HEK293 (cell line): ENCODE data around the gene FHIP1B.

Experiments used
- CTCF ChIA-PET: fragments of 350-600 bp; formaldehyde crosslinking; extraction: SDS; loops from one replicate; lab custom pipeline; 2021; ENCODE audit warnings: antibody characterized with exemption; lab: Yijun Ruan, JAX
- POLR2A ChIA-PET: fragments of 300-600 bp; formaldehyde crosslinking; extraction: SDS; loops from one replicate; lab custom pipeline; 2020; ENCODE audit warnings: antibody characterized with exemption, inconsistent platforms; lab: Yijun Ruan, JAX
- H3K27ac ChIP-seq: fragments of 200-500 bp; sonication (Bioruptor generic); 2 replicates; pipeline ENCODE4 v1.5.1; 2014; ENCODE audit warnings: low read depth, low read length, control low read depth, inconsistent platforms; ENCODE audit errors: extremely low read depth
- H3K36me3 ChIP-seq, 2 experiments: fragments of 200-500 bp in 1 of 2; sonication (Bioruptor generic) in 1 of 2; 1 replicate in 1 of 2; 2 replicates in 1 of 2; pipeline ENCODE4 v1.5.1; 2014 to 2017; ENCODE audit warnings: inconsistent platforms in 2 of 2, low read length in 2 of 2; ENCODE audit not compliant: control insufficient read depth in 2 of 2, insufficient read depth in 1 of 2
- H3K4me1 ChIP-seq: fragments of 200-500 bp; sonication (Bioruptor generic); 2 replicates; pipeline ENCODE4 v1.5.1; 2014; ENCODE audit warnings: mild to moderate bottlenecking, low read length, inconsistent platforms; ENCODE audit not compliant: control insufficient read depth, insufficient read depth
- H3K4me3 ChIP-seq: 2 replicates; pipeline ENCODE4 v1.5.1; 2011; ENCODE audit warnings: low read depth, mild to moderate bottlenecking, control low read depth, low read length, moderate library complexity
- H3K9me3 ChIP-seq: fragments of 200-500 bp; sonication (Bioruptor generic); 2 replicates; pipeline ENCODE4 v1.5.1; 2014; ENCODE audit warnings: low read depth, low read length, inconsistent platforms; ENCODE audit not compliant: control insufficient read depth, insufficient read depth
- BCL6B ChIP-seq: fragments of 450-650 bp; formaldehyde crosslinking; IDR thresholded peaks from 2 replicates; pipeline ENCODE4 v1.5.1; 2017; ENCODE audit warnings: missing biosample characterization, missing genetic modification characterization
- GLI4 ChIP-seq: fragments of 450-650 bp; formaldehyde crosslinking; IDR thresholded peaks from 2 replicates; pipeline ENCODE4 v1.5.1; 2016; ENCODE audit warnings: missing biosample characterization, missing genetic modification characterization
- HOXD13 ChIP-seq: sonication (generic); formaldehyde crosslinking; IDR thresholded peaks from 2 replicates; pipeline ENCODE4 v1.8.0; 2022; ENCODE audit warnings: missing genetic modification reagents, borderline replicate concordance
- KLF7 ChIP-seq: fragments of 450-650 bp; formaldehyde crosslinking; IDR thresholded peaks from 2 replicates; pipeline ENCODE4 v1.5.1; 2016; ENCODE audit warnings: missing biosample characterization, missing genetic modification characterization, borderline replicate concordance
- PRDM1 ChIP-seq: fragments of 450-650 bp; formaldehyde crosslinking; IDR thresholded peaks from 2 replicates; pipeline ENCODE4; 2016; ENCODE audit warnings: missing biosample characterization, missing genetic modification characterization
- SCRT1 ChIP-seq: fragments of 450-650 bp; formaldehyde crosslinking; IDR thresholded peaks from 2 replicates; pipeline ENCODE4 v1.5.1; 2016; ENCODE audit warnings: missing biosample characterization, missing genetic modification characterization, borderline replicate concordance
- TRIM28 ChIP-seq: IDR thresholded peaks from 2 replicates; pipeline ENCODE4 v1.6.1; 2011; ENCODE audit warnings: low read length, control low read depth, borderline replicate concordance
- ZBTB17 ChIP-seq: fragments of 450-650 bp; formaldehyde crosslinking; IDR thresholded peaks from 2 replicates; pipeline ENCODE4 v1.5.1; 2016; ENCODE audit warnings: missing biosample characterization, missing genetic modification characterization
- ZBTB44 ChIP-seq: fragments of 450-650 bp; IDR thresholded peaks from 2 replicates; pipeline ENCODE4 v1.5.1; 2018; ENCODE audit warnings: missing biosample characterization, mild to moderate bottlenecking, missing genetic modification characterization
- ZEB2 ChIP-seq: fragments of 450-650 bp; formaldehyde crosslinking; IDR thresholded peaks from 2 replicates; pipeline ENCODE4 v1.5.1; 2016; ENCODE audit warnings: missing biosample characterization, missing genetic modification characterization
- ZNF10 ChIP-seq: fragments of 450-650 bp; formaldehyde crosslinking; IDR thresholded peaks from 2 replicates; pipeline ENCODE4 v1.5.1; 2017; ENCODE audit warnings: missing biosample characterization, missing genetic modification characterization
- ZNF132 ChIP-seq: fragments of 450-650 bp; formaldehyde crosslinking; IDR thresholded peaks from 2 replicates; pipeline ENCODE4 v1.5.1; 2017; ENCODE audit warnings: missing biosample characterization, missing genetic modification characterization, borderline replicate concordance
- ZNF146 ChIP-seq: fragments of 450-650 bp; formaldehyde crosslinking; IDR thresholded peaks from 2 replicates; pipeline ENCODE4 v1.5.1; 2016; ENCODE audit warnings: missing biosample characterization, missing genetic modification characterization
- ZNF335 ChIP-seq: fragments of 450-650 bp; formaldehyde crosslinking; conservative IDR thresholded peaks from 2 replicates; pipeline ENCODE4 v1.5.1; 2016; ENCODE audit warnings: missing biosample characterization, missing genetic modification characterization
- ZNF488 ChIP-seq: fragments of 450-650 bp; formaldehyde crosslinking; IDR thresholded peaks from 2 replicates; pipeline ENCODE4 v1.5.1; 2016; ENCODE audit warnings: missing biosample characterization, missing genetic modification characterization
- ZNF513 ChIP-seq: fragments of 450-650 bp; IDR thresholded peaks from 2 replicates; pipeline ENCODE4 v1.5.1; 2018; ENCODE audit warnings: missing biosample characterization, missing genetic modification characterization
- ZNF521 ChIP-seq: fragments of 450-650 bp; formaldehyde crosslinking; IDR thresholded peaks from 2 replicates; pipeline ENCODE4 v1.5.1; 2017; ENCODE audit warnings: missing biosample characterization, mild to moderate bottlenecking, missing genetic modification characterization
- ZNF558 ChIP-seq: fragments of 450-650 bp; formaldehyde crosslinking; IDR thresholded peaks from 2 replicates; pipeline ENCODE4 v1.5.1; 2016; ENCODE audit warnings: missing biosample characterization, missing genetic modification characterization
- ZNF623 ChIP-seq: fragments of 450-650 bp; formaldehyde crosslinking; IDR thresholded peaks from 2 replicates; pipeline ENCODE4 v1.5.1; 2016; ENCODE audit warnings: missing biosample characterization, missing genetic modification characterization
- ZNF658 ChIP-seq: fragments of 450-650 bp; formaldehyde crosslinking; IDR thresholded peaks from 2 replicates; pipeline ENCODE4; 2016; ENCODE audit warnings: missing biosample characterization, missing genetic modification characterization
- ZNF664 ChIP-seq: fragments of 450-650 bp; formaldehyde crosslinking; IDR thresholded peaks from 2 replicates; pipeline ENCODE4 v1.5.1; 2016; ENCODE audit warnings: missing biosample characterization, missing genetic modification characterization
- ZNF677 ChIP-seq: fragments of 450-650 bp; IDR thresholded peaks from 2 replicates; pipeline ENCODE4 v1.5.0; 2018; ENCODE audit warnings: missing biosample characterization, mild to moderate bottlenecking, missing genetic modification characterization, moderate library complexity
- ZNF707 ChIP-seq: fragments of 450-650 bp; formaldehyde crosslinking; IDR thresholded peaks from 2 replicates; pipeline ENCODE4 v1.5.1; 2016; ENCODE audit warnings: missing biosample characterization, missing genetic modification characterization
- ZNF792 ChIP-seq: fragments of 450-650 bp; formaldehyde crosslinking; IDR thresholded peaks from 2 replicates; pipeline ENCODE4 v1.5.1; 2016; ENCODE audit warnings: missing biosample characterization, missing genetic modification characterization
- ZSCAN18 ChIP-seq: fragments of 450-650 bp; formaldehyde crosslinking; IDR thresholded peaks from 2 replicates; pipeline ENCODE4 v1.5.1; 2016; ENCODE audit warnings: missing biosample characterization, missing genetic modification characterization
- TF ChIP-seq, protein P1 (sequence below): fragments of 450-650 bp; formaldehyde crosslinking; IDR thresholded peaks from 2 replicates; pipeline ENCODE4 v1.5.1; 2016; ENCODE audit warnings: missing biosample characterization, missing genetic modification characterization
- TF ChIP-seq, protein P2 (sequence below): fragments of 450-650 bp; formaldehyde crosslinking; IDR thresholded peaks from 2 replicates; pipeline ENCODE4 v1.5.1; 2016; ENCODE audit warnings: missing biosample characterization, missing genetic modification characterization

Gene FHIP1B

GRCh38 chr11:6233984-6234386 is 451 bp downstream of the FHIP1B start:
- CTCF ChIA-PET: interaction anchor here (0.8 kb wide), 1 partner anchor 8 kb away, joined by 3 read pairs; no protein-coding TSS in a partner anchor
- H3K27ac ChIP-seq: no peak overlapping the region
- no peaks in the 10 kb centered on the region for H3K36me3 ChIP-seq
- POLR2A ChIA-PET: interaction anchor here (0.8 to 3.0 kb wide), 6 partner anchors 10 to 247 kb away, joined by 3 to 16 read pairs (median 4); partner anchors contain the start of genes ARFIP2 and TIMM10B
- H3K4me1 ChIP-seq: no peaks in the 10 kb centered on the region
- H3K4me3 ChIP-seq: peak overlapping the region; percentile 97
- H3K9me3 ChIP-seq: no peaks in the 10 kb centered on the region
- TF ChIP-seq ZSCAN18 (tag by site-specific recombination) (no peak), ZBTB44 (tag by site-specific recombination) (no peak), ZNF658 (tag by site-specific recombination) (no peak), ZNF677 (tag by site-specific recombination) (no peak), HOXD13 (CRISPR knock-in tag) (no peak), ZNF146 (tag by site-specific recombination) (no peak), PRDM1 (tag by site-specific recombination) (peak; percentile 12; the same call in 1 of the 2 replicates), ZNF558 (tag by site-specific recombination) (no peak), ZNF132 (tag by site-specific recombination) (no peak), ZNF664 (tag by site-specific recombination) (no peak), ZNF335 (tag by site-specific recombination) (no peak), ZNF792 (tag by site-specific recombination) (no peak), ZNF623 (tag by site-specific recombination) (no peak), ZNF521 (no peak), ZEB2 (tag by site-specific recombination) (no peak), ZNF707 (no peak), GLI4 (tag by site-specific recombination) (no peak), TRIM28 (no peak), BCL6B (tag by site-specific recombination) (no peak), ZNF10 (tag by site-specific recombination) (0 out of 2 replicates have a peak, but pooled peaks have one; percentile 10), ZNF488 (tag by site-specific recombination) (no peak), SCRT1 (tag by site-specific recombination) (no peak), ZNF513 (tag by site-specific recombination) (no peak), KLF7 (tag by site-specific recombination) (no peak), ZBTB17 (tag by site-specific recombination) (no peak)
- TF ChIP-seq, protein P1, sequence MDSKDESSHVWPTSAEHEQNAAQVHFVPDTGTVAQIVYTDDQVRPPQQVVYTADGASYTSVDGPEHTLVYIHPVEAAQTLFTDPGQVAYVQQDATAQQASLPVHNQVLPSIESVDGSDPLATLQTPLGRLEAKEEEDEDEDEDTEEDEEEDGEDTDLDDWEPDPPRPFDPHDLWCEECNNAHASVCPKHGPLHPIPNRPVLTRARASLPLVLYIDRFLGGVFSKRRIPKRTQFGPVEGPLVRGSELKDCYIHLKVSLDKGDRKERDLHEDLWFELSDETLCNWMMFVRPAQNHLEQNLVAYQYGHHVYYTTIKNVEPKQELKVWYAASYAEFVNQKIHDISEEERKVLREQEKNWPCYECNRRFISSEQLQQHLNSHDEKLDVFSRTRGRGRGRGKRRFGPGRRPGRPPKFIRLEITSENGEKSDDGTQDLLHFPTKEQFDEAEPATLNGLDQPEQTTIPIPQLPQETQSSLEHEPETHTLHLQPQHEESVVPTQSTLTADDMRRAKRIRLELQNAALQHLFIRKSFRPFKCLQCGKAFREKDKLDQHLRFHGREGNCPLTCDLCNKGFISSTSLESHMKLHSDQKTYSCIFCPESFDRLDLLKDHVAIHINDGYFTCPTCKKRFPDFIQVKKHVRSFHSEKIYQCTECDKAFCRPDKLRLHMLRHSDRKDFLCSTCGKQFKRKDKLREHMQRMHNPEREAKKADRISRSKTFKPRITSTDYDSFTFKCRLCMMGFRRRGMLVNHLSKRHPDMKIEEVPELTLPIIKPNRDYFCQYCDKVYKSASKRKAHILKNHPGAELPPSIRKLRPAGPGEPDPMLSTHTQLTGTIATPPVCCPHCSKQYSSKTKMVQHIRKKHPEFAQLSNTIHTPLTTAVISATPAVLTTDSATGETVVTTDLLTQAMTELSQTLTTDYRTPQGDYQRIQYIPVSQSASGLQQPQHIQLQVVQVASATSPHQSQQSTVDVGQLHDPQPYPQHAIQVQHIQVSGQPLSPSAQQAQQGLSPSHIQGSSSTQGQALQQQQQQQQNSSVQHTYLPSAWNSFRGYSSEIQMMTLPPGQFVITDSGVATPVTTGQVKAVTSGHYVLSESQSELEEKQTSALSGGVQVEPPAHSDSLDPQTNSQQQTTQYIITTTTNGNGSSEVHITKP (tag by site-specific recombination): no peak
- TF ChIP-seq, protein P2, sequence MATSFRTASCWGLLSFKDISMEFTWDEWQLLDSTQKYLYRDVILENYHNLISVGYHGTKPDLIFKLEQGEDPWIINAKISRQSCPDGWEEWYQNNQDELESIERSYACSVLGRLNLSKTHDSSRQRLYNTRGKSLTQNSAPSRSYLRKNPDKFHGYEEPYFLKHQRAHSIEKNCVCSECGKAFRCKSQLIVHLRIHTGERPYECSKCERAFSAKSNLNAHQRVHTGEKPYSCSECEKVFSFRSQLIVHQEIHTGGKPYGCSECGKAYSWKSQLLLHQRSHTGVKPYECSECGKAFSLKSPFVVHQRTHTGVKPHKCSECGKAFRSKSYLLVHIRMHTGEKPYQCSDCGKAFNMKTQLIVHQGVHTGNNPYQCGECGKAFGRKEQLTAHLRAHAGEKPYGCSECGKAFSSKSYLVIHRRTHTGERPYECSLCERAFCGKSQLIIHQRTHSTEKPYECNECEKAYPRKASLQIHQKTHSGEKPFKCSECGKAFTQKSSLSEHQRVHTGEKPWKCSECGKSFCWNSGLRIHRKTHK: no peak
